Right lung (tissue), 10 donors: ENCODE results near the gene ZNF208. TPM values are rescaled to one million over a fixed set of nuclear protein-coding genes. Genes with fewer than 3 reads are reported as not detected.
"Not testable (repeated sequence)": the region's sequence is repeated elsewhere in the genome, so short reads cannot be mapped to it uniquely, and the experiment has no call there.

Experiments
- DNase-seq, 2 donors: peaks; one replicate each; pipeline ENCODE4 v3.0.0-alpha.2; 2013
- long read RNA-seq, 8 donors: transcript quantifications; one replicate each; lab custom pipeline, GENCODE V29; 2026
- polyA plus RNA-seq, 5 donors: library from polyadenylated mRNA; unstranded; fragments of 120-200 nt; gene quantifications; one replicate each; pipeline versions ENCODE4 v1.2.1 to v1.2.3, GENCODE V29; 2013; ENCODE audit warnings: inconsistent platforms in 1 of 5, low replicate concordance in 1 of 5; ENCODE audit not compliant: insufficient read length in 5 of 5, insufficient read depth in 1 of 5

The ZNF208 gene
- 1 to 10 TPM; 1.4 to 2.4 (median 2.0) TPM for polyA plus RNA-seq
- long read RNA-seq, donor 1: 0 reads
- long read RNA-seq, donor 2, partial matches to known transcripts: 0 of 1 reads
- long read RNA-seq, donor 2, other reads (novel, unspliced or antisense): 0 of 1 reads
- long read RNA-seq, donor 3: 0 reads
- long read RNA-seq, donor 4: 0 reads
- long read RNA-seq, donor 5: 0 reads
- long read RNA-seq, donor 6, partial matches to known transcripts: 0 of 1 reads
- long read RNA-seq, donor 6, other reads (novel, unspliced or antisense): 0 of 1 reads
- long read RNA-seq, donor 7: 0 reads
- long read RNA-seq, donor 8: 0 reads

- not testable (repeated sequence) for DNase-seq
Measured at GRCh38 chr19:22010437-22011143, at the start of gene ZNF208. Gene ZNF208, minus strand, starts transcription at chr19:22010943. Its CDS starts 149 bp downstream, at chr19:22010794.

GRCh38 chr19:22052644-22053013 is 41.9 kb upstream of the ZNF208 start:
- no peak for DNase-seq

GRCh38 chr19:22041151-22041550 is 30.4 kb upstream of the ZNF208 start:
- not testable (repeated sequence) for DNase-seq

- DNase-seq: no peak
Measured at GRCh38 chr19:22030680-22031079, 19.9 kb upstream of the ZNF208 start.

- DNase-seq: no peak
Measured at GRCh38 chr19:22026687-22027086, 15.9 kb upstream of the ZNF208 start.

- not testable (repeated sequence) for DNase-seq
Measured at GRCh38 chr19:22025539-22025938, 14.8 kb upstream of the ZNF208 start.

- DNase-seq: no peak
Measured at GRCh38 chr19:21970466-21970865, 40.3 kb downstream of the ZNF208 start.

- no peak for DNase-seq
Measured at GRCh38 chr19:21947775-21948174, 63.0 kb downstream of the ZNF208 start.

- DNase-seq: no peak
Measured at GRCh38 chr19:21940684-21941083, 70.1 kb downstream of the ZNF208 start.

- no peak for DNase-seq
Measured at GRCh38 chr19:21934593-21934992, 76.2 kb downstream of the ZNF208 start.

GRCh38 chr19:21934131-21934530 is 76.6 kb downstream of the ZNF208 start:
- DNase-seq: no peak

GRCh38 chr19:21922276-21922675 is 88.5 kb downstream of the ZNF208 start:
- DNase-seq: no peak

GRCh38 chr19:21921691-21922180 is 89.0 kb downstream of the ZNF208 start:
- DNase-seq: no peak

GRCh38 chr19:21915411-21915810 is 95.3 kb downstream of the ZNF208 start:
- no peak for DNase-seq

- no peak for DNase-seq
Measured at GRCh38 chr19:21912654-21913053, 98.1 kb downstream of the ZNF208 start.

GRCh38 chr19:21910318-21910717 is 100.4 kb downstream of the ZNF208 start:
- no peak for DNase-seq

GRCh38 chr19:21908066-21908465 is 102.7 kb downstream of the ZNF208 start:
- no peak for DNase-seq

GRCh38 chr19:21907516-21907915 is 103.2 kb downstream of the ZNF208 start:
- DNase-seq: no peak

GRCh38 chr19:21902571-21902970 is 108.2 kb downstream of the ZNF208 start:
- no peak for DNase-seq

- DNase-seq: no peak
Measured at GRCh38 chr19:21901861-21902260, 108.9 kb downstream of the ZNF208 start.

GRCh38 chr19:21900401-21900800 is 110.3 kb downstream of the ZNF208 start:
- no peak for DNase-seq

- no peak for DNase-seq
Measured at GRCh38 chr19:21891086-21891485, 119.7 kb downstream of the ZNF208 start.

- not testable (repeated sequence) for DNase-seq
Measured at GRCh38 chr19:21890017-21890416, 120.7 kb downstream of the ZNF208 start.
